MCF 10A (cell line): ENCODE measurements around the gene BRI3BP. TPM values are rescaled to one million over a fixed set of nuclear protein-coding genes. Genes with fewer than 3 reads are reported as not detected.
A peak's percentile ranks its signal among the peaks of the same experiment; 100 is the strongest.

ENCODE experiments used
- BruUV-seq: library from RNA; stranded (reverse); fragments of 400-500 nt; replicated peaks from 2 replicates; lab custom pipeline; 2021; lab: Mats Ljungman, UMichigan
- CTCF ChIA-PET: fragments of 300-600 bp; sonication (Branson Sonifier 250); formaldehyde crosslinking; extraction: SDS; loops from one replicate; lab custom pipeline; 2021; ENCODE audit warnings: antibody characterized with exemption, inconsistent platforms; lab: Yijun Ruan, JAX
- POLR2A ChIA-PET: fragments of 300-600, 350-650 bp; sonication (Branson Sonifier 250); formaldehyde crosslinking; extraction: SDS; loops from one replicate; lab custom pipeline; 2020; ENCODE audit warnings: antibody characterized with exemption, inconsistent platforms; lab: Yijun Ruan, JAX
- DNase-seq: peaks from one replicate; pipeline ENCODE4 v3.0.0-alpha.2; 2018; ENCODE audit not compliant: unreplicated experiment
- H3K27ac Mint-ChIP-seq: one replicate; pipeline ENCODE4 v1.8.0; 2022; ENCODE audit warnings: mild to moderate bottlenecking, low read depth, mixed read lengths; ENCODE audit not compliant: unreplicated experiment
- H3K27me3 Mint-ChIP-seq: one replicate; pipeline ENCODE4 v1.8.0; 2022; ENCODE audit warnings: mixed read lengths; ENCODE audit not compliant: insufficient read depth, unreplicated experiment
- H3K36me3 Mint-ChIP-seq: one replicate; pipeline ENCODE4 v1.8.0; 2022; ENCODE audit warnings: mild to moderate bottlenecking, moderate library complexity, mixed read lengths; ENCODE audit not compliant: insufficient read depth, unreplicated experiment
- H3K4me1 Mint-ChIP-seq: one replicate; pipeline ENCODE4 v1.8.0; 2022; ENCODE audit warnings: mixed read lengths; ENCODE audit not compliant: insufficient read depth, unreplicated experiment
- H3K4me3 Mint-ChIP-seq: one replicate; pipeline ENCODE4 v1.8.0; 2022; ENCODE audit warnings: mild to moderate bottlenecking, moderate library complexity, mixed read lengths; ENCODE audit not compliant: unreplicated experiment
- H3K9me3 Mint-ChIP-seq: one replicate; pipeline ENCODE4 v1.8.0; 2022; ENCODE audit warnings: mixed read lengths; ENCODE audit not compliant: unreplicated experiment
- CTCF ChIP-seq: fragments of 200-600 bp; IDR thresholded peaks from one replicate; pipeline ENCODE4 v1.8.0; 2022; ENCODE audit warnings: antibody characterized with exemption, mild to moderate bottlenecking; ENCODE audit not compliant: unreplicated experiment
- intact Hi-C: fragments of 100-400 bp; cut with micrococcal nuclease; formaldehyde crosslinking; loops from 2 replicates; pipeline ENCODE4 v1.14.1; 2022
- total RNA-seq: library from RNA; stranded (reverse); gene quantifications from 2 replicates; pipeline ENCODE4 v1.2.3, GENCODE V29; 2022

BRI3BP gene
- total RNA-seq, 1 experiment from 2014 or later = 11.9 TPM

GRCh38 chr12:124964836-124965462 is 28.5 kb upstream of the BRI3BP start:
- POLR2A ChIA-PET = interaction anchor here (0.7 kb wide), 1 partner anchor 124 kb away, joined by 3 read pairs; no protein-coding TSS in a partner anchor
- CTCF ChIA-PET = no interaction called here

GRCh38 chr12:124967016-124967739 is 26.3 kb upstream of the BRI3BP start:
- ChIA-PET POLR2A (interaction anchor here (0.7 kb wide), 1 partner anchor 17 kb away, joined by 3 read pairs; no protein-coding TSS in a partner anchor), CTCF (interaction anchor here (0.6 kb wide), 1 partner anchor 329 kb away, joined by 3 read pairs; no protein-coding TSS in a partner anchor)
- no peak for TF ChIP-seq CTCF
- H3K27me3 Mint-ChIP-seq = no peaks in the 10 kb centered on the region
- peaks cover 67% of the 10 kb centered on the region for H3K36me3 Mint-ChIP-seq
- DNase-seq = no peak
- peak overlapping the region; percentile 50 for H3K27ac Mint-ChIP-seq
- no peak overlapping the region for H3K4me3 Mint-ChIP-seq
- H3K4me1 Mint-ChIP-seq = no peaks in the 10 kb centered on the region
- no TSS peak for BruUV-seq
- intact Hi-C loops = no loop called here
- H3K9me3 Mint-ChIP-seq = no peaks in the 10 kb centered on the region

More at GRCh38 chr12:124964836-124965462, 28.5 kb upstream of the BRI3BP start:
- Mint-ChIP-seq H3K9me3 (no peaks in the 10 kb centered on the region), H3K4me1 (no peaks in the 10 kb centered on the region), H3K36me3 (peaks cover 81% of the 10 kb centered on the region), H3K27me3 (no peaks in the 10 kb centered on the region), H3K27ac (no peak overlapping the region), H3K4me3 (no peak overlapping the region)
- DNase-seq = no peak
- no peak for TF ChIP-seq CTCF
- no TSS peak for BruUV-seq
- intact Hi-C loops = no loop called here

GRCh38 chr12:124968656-124969055 is 24.8 kb upstream of the BRI3BP start:
- Mint-ChIP-seq H3K27ac (no peak overlapping the region), H3K9me3 (no peaks in the 10 kb centered on the region), H3K36me3 (peaks cover 67% of the 10 kb centered on the region), H3K27me3 (no peaks in the 10 kb centered on the region), H3K4me3 (no peak overlapping the region), H3K4me1 (no peaks in the 10 kb centered on the region)
- POLR2A ChIA-PET = no interaction called here
- no peak for DNase-seq
- CTCF ChIA-PET = interaction anchor here (0.8 kb wide), 1 partner anchor 29 kb away, joined by 4 read pairs; no protein-coding TSS in a partner anchor
- no peak for TF ChIP-seq CTCF
- no TSS peak for BruUV-seq
- intact Hi-C loops = no loop called here

- Mint-ChIP-seq H3K36me3 (peaks cover 72% of the 10 kb centered on the region), H3K27me3 (no peaks in the 10 kb centered on the region), H3K4me3 (no peak overlapping the region), H3K27ac (no peak overlapping the region), H3K4me1 (no peaks in the 10 kb centered on the region), H3K9me3 (no peaks in the 10 kb centered on the region)
- POLR2A ChIA-PET = no interaction called here
- no TSS peak for BruUV-seq
- intact Hi-C loops = no loop called here
- TF ChIP-seq CTCF = no peak
- DNase-seq = no peak
- CTCF ChIA-PET = no interaction called here
Observed at GRCh38 chr12:124970647-124971402, 22.6 kb upstream of the BRI3BP start.
